Endodermal cell (in vitro differentiated cells): ENCODE measurements around the gene LARP7. TPM values are rescaled to one million over a fixed set of nuclear protein-coding genes. Genes with fewer than 3 reads are reported as not detected.
A peak's percentile ranks its signal among the peaks of the same experiment; 100 is the strongest.
"Not testable (repeated sequence)": the region's sequence is repeated elsewhere in the genome, so short reads cannot be mapped to it uniquely, and the experiment has no call there.

Experiments used
- DNase-seq: peaks from one replicate; pipeline ENCODE4 v3.0.0-alpha.2; 2017
- H3K27ac ChIP-seq: 2 replicates; pipeline ENCODE4 v1.5.1; 2013; ENCODE audit warnings: mild to moderate bottlenecking, low read depth, low read length, moderate library complexity
- H3K27me3 ChIP-seq: 2 replicates; pipeline ENCODE4 v1.6.1; 2013; ENCODE audit warnings: mild to moderate bottlenecking, low read length, moderate library complexity; ENCODE audit not compliant: insufficient read depth, control insufficient read depth, poor library complexity, severe bottlenecking
- H3K36me3 ChIP-seq: 2 replicates; pipeline ENCODE4 v1.7.0; 2013; ENCODE audit warnings: mild to moderate bottlenecking, low read length, moderate library complexity; ENCODE audit not compliant: control insufficient read depth, insufficient read depth
- H3K4me1 ChIP-seq: one replicate; pipeline ENCODE4 v1.7.0; 2013; ENCODE audit warnings: low read length; ENCODE audit not compliant: control insufficient read depth, insufficient read depth
- H3K4me3 ChIP-seq: 2 replicates; pipeline ENCODE4 v1.5.1; 2013; ENCODE audit warnings: mild to moderate bottlenecking, low read length, moderate library complexity
- H3K9ac ChIP-seq: 2 replicates; pipeline ENCODE4 v1.6.1; 2013; ENCODE audit warnings: mild to moderate bottlenecking, low read length, moderate library complexity; ENCODE audit not compliant: poor library complexity, severe bottlenecking; ENCODE audit errors: extremely low read depth
- H3K9me3 ChIP-seq: 2 replicates; pipeline ENCODE4 v1.6.1; 2013; ENCODE audit warnings: mild to moderate bottlenecking, low read length, moderate library complexity; ENCODE audit not compliant: control insufficient read depth
- H3K27ac Mint-ChIP-seq: 2 replicates; pipeline ENCODE4 v1.8.0; 2020; ENCODE audit warnings: mixed read lengths
- H3K27me3 Mint-ChIP-seq: 2 replicates; pipeline ENCODE4 v1.8.0; 2021; ENCODE audit warnings: mild to moderate bottlenecking, mixed read lengths; ENCODE audit not compliant: insufficient read depth
- H3K36me3 Mint-ChIP-seq: 2 replicates; pipeline ENCODE4 v1.8.0; 2020; ENCODE audit warnings: low read depth, mixed read lengths
- H3K4me1 Mint-ChIP-seq: 2 replicates; pipeline ENCODE4 v1.8.0; 2020; ENCODE audit warnings: mixed read lengths
- H3K4me3 Mint-ChIP-seq: 2 replicates; pipeline ENCODE4 v1.8.0; 2020; ENCODE audit warnings: mild to moderate bottlenecking, moderate library complexity, mixed read lengths
- H3K9me3 Mint-ChIP-seq: 2 replicates; pipeline ENCODE4 v1.8.0; 2020; ENCODE audit warnings: mild to moderate bottlenecking, mixed read lengths
- CTCF ChIP-seq: fragments of 200-600 bp; sonication (generic); conservative IDR thresholded peaks from 2 replicates; pipeline ENCODE4 v1.5.0; 2021; ENCODE audit warnings: antibody characterized with exemption, mild to moderate bottlenecking
- WGBS, 2 experiments: methylation state at CpG; one replicate each; pipeline versions ENCODE4 v1.1.5 to v1.1.7; 2013; ENCODE audit warnings: missing lambda C conversion rate in 2 of 2, mixed read lengths in 1 of 2; ENCODE audit not compliant: insufficient coverage in 1 of 2, insufficient read length in 1 of 2; 5-methylcytosine and 5-hydroxymethylcytosine counted together
- total RNA-seq, 2 donors: library from RNA; stranded (reverse); fragmentation: NEBNext Ultra II Directional in 1 of 2; extraction: Animal tissue kit (Norgen Biotek cat#: 25700) in 1 of 2; gene quantifications; 2 replicates in 1 of 2; 3 replicates in 1 of 2; pipeline ENCODE4 v1.2.1, GENCODE V29; 2021

LARP7 gene
- total RNA-seq, 2 donors from 2014 or later = 36.1 to 52.0 TPM

- Histone ChIP-seq H3K4me3 (no peak overlapping the region), H3K9me3 (no peaks in the 10 kb centered on the region), H3K4me1 (no peaks in the 10 kb centered on the region), H3K9ac (no peak overlapping the region), H3K27ac (no peak overlapping the region), H3K36me3 (peaks cover 10% of the 10 kb centered on the region), H3K27me3 (no peaks in the 10 kb centered on the region)
- peak; percentile 84 for TF ChIP-seq CTCF
- Mint-ChIP-seq H3K4me3 (no peak overlapping the region), H3K9me3 (no peaks in the 10 kb centered on the region), H3K27me3 (no peaks in the 10 kb centered on the region), H3K4me1 (no peaks in the 10 kb centered on the region), H3K36me3 (peaks cover 30% of the 10 kb centered on the region), H3K27ac (no peak overlapping the region)
- DNase-seq = peak; percentile 74
These were observed 32.4 kb upstream of the LARP7 start for GRCh38 chr4:112604589-112604988.

GRCh38 chr4:112612814-112613213 is 24.1 kb upstream of the LARP7 start:
- not testable (repeated sequence) for H3K27ac ChIP-seq, H3K27ac Mint-ChIP-seq, H3K27me3 Mint-ChIP-seq, DNase-seq, H3K4me1 Mint-ChIP-seq, H3K4me1 ChIP-seq, H3K4me3 Mint-ChIP-seq, H3K9me3 ChIP-seq, H3K9me3 Mint-ChIP-seq, H3K4me3 ChIP-seq, H3K27me3 ChIP-seq, H3K9ac ChIP-seq
- WGBS, 2 experiments = 82 to 88% methylated on average over 2 of the region's 2 CpGs
- H3K36me3 Mint-ChIP-seq = peaks cover 28% of the 10 kb centered on the region
- peaks cover 25% of the 10 kb centered on the region for H3K36me3 ChIP-seq

- Mint-ChIP-seq H3K27me3 (no peaks in the 10 kb centered on the region), H3K27ac (no peak overlapping the region), H3K9me3 (no peaks in the 10 kb centered on the region), H3K4me3 (no peak overlapping the region), H3K4me1 (no peaks in the 10 kb centered on the region), H3K36me3 (peaks cover 31% of the 10 kb centered on the region)
- Histone ChIP-seq H3K4me1 (no peaks in the 10 kb centered on the region), H3K36me3 (peaks cover 30% of the 10 kb centered on the region), H3K9me3 (no peaks in the 10 kb centered on the region), H3K9ac (no peak overlapping the region), H3K4me3 (no peak overlapping the region), H3K27ac (no peak overlapping the region), H3K27me3 (no peaks in the 10 kb centered on the region)
- WGBS, 2 experiments = 100% methylated on average over 2 of the region's 2 CpGs; no CpG with 5 or more reads in 1 of the 2 experiments
- no peak for TF ChIP-seq CTCF
- no peak for DNase-seq
These were observed 20.0 kb upstream of the LARP7 start for GRCh38 chr4:112616984-112617383.

GRCh38 chr4:112626228-112626627 is 10.7 kb upstream of the LARP7 start:
- Histone ChIP-seq H3K4me3 (no peak overlapping the region), H3K27ac (no peak overlapping the region), H3K27me3 (no peaks in the 10 kb centered on the region), H3K9ac (no peak overlapping the region), H3K36me3 (peaks cover 44% of the 10 kb centered on the region), H3K4me1 (no peaks in the 10 kb centered on the region), H3K9me3 (peaks cover 7% of the 10 kb centered on the region)
- Mint-ChIP-seq H3K27me3 (no peaks in the 10 kb centered on the region), H3K4me1 (no peaks in the 10 kb centered on the region), H3K9me3 (no peaks in the 10 kb centered on the region), H3K27ac (no peak overlapping the region), H3K4me3 (no peak overlapping the region), H3K36me3 (peaks cover 35% of the 10 kb centered on the region)
- TF ChIP-seq CTCF = no peak
- no peak for DNase-seq
- 83 to 91% methylated on average over 4 of the region's 4 CpGs for WGBS, 2 experiments
